H1 (cell line): ENCODE data around the gene NID2. TPM values are rescaled to one million over a fixed set of nuclear protein-coding genes. Genes with fewer than 3 reads are reported as not detected.

Experiments used
- CTCF ChIA-PET: fragments of 300-600 bp; sonication (Branson Sonifier 250); formaldehyde crosslinking; loops from one replicate; lab custom pipeline; 2021; ENCODE audit not compliant: partially characterized antibody; lab: Charles Lee
- POLR2A ChIA-PET: fragments of 300-600 bp; sonication (Branson Sonifier 250); formaldehyde crosslinking; loops from one replicate; lab custom pipeline; 2021; ENCODE audit warnings: inconsistent platforms; ENCODE audit not compliant: partially characterized antibody; lab: Charles Lee
- DNase-seq, 2 experiments: peaks; one replicate each; pipeline versions ENCODE4 v3.0.0 to v3.0.0-alpha.2; 2010 to 2022; ENCODE audit warnings: low spot score in 2 of 2, low read depth in 1 of 2, mixed read lengths in 1 of 2
- FAIRE-seq: peaks from 2 replicates; lab custom pipeline; 2011; peaks lifted over from hg19 to GRCh38; lab: Jason Lieb, UNC
- H2AFZ ChIP-seq: 2 replicates; pipeline ENCODE4 v1.8.1; 2012; ENCODE audit warnings: low read length, inconsistent platforms
- H2AK5ac ChIP-seq: 2 replicates; pipeline ENCODE4 v1.6.1; 2013; ENCODE audit warnings: low read depth, low read length
- H2BK120ac ChIP-seq: replicated peaks from 2 replicates; pipeline ENCODE3; 2013; ENCODE audit warnings: low read depth, low read length, inconsistent platforms
- H2BK12ac ChIP-seq: 2 replicates; pipeline ENCODE4 v1.6.1; 2013; ENCODE audit warnings: low read depth, low read length
- H2BK15ac ChIP-seq: 2 replicates; pipeline ENCODE4 v1.6.1; 2013; ENCODE audit warnings: low read length
- H2BK20ac ChIP-seq: 2 replicates; pipeline ENCODE4 v1.6.1; 2013; ENCODE audit warnings: low read length
- H2BK5ac ChIP-seq: 2 replicates; pipeline ENCODE4 v1.6.1; 2013; ENCODE audit warnings: low read depth, low read length
- H3K14ac ChIP-seq: 2 replicates; pipeline ENCODE4 v1.6.1; 2013; ENCODE audit warnings: inconsistent platforms; ENCODE audit not compliant: insufficient read length
- H3K18ac ChIP-seq: 2 replicates; pipeline ENCODE4 v1.6.1; 2013; ENCODE audit warnings: low read length; ENCODE audit errors: extremely low read depth
- H3K23ac ChIP-seq: 2 replicates; pipeline ENCODE4 v1.6.1; 2013; ENCODE audit warnings: inconsistent platforms; ENCODE audit not compliant: insufficient read length
- H3K23me2 ChIP-seq: 2 replicates; pipeline ENCODE4 v1.6.1; 2013; ENCODE audit warnings: low read depth, low read length
- H3K27ac ChIP-seq: 2 replicates; pipeline ENCODE4 v1.6.1; 2011; ENCODE audit warnings: low read depth, low read length, inconsistent platforms
- H3K27me3 ChIP-seq, 4 experiments: replicated peaks in 1 of 4; 1 replicate in 1 of 4; 2 replicates in 3 of 4; pipeline versions ENCODE4 v1.6.1 to v1.8.1; 2011 to 2013; ENCODE audit warnings: low read length in 3 of 4, mild to moderate bottlenecking in 3 of 4, inconsistent platforms in 2 of 4, mixed read lengths in 2 of 4, moderate library complexity in 1 of 4; ENCODE audit not compliant: control insufficient read depth in 3 of 4, insufficient read depth in 3 of 4; ENCODE audit errors: extremely low read depth in 1 of 4
- H3K36me3 ChIP-seq, 4 experiments: 2 replicates each; pipeline versions ENCODE4 v1.6.1 to v1.8.1; 2011 to 2013; ENCODE audit warnings: mild to moderate bottlenecking in 4 of 4, low read length in 3 of 4, moderate library complexity in 2 of 4, control low read depth in 1 of 4, inconsistent platforms in 1 of 4; ENCODE audit not compliant: insufficient read depth in 4 of 4, control insufficient read depth in 2 of 4
- H3K4ac ChIP-seq: replicated peaks from 2 replicates; pipeline ENCODE3; 2013; ENCODE audit warnings: low read length, low read depth, mixed read lengths, inconsistent platforms; ENCODE audit not compliant: insufficient read length
- H3K4me1 ChIP-seq, 4 experiments: replicated peaks in 1 of 4; 1 replicate in 1 of 4; 2 replicates in 3 of 4; pipeline versions ENCODE4 v1.6.1 to v1.8.1; 2011 to 2013; ENCODE audit warnings: low read length in 3 of 4, inconsistent platforms in 2 of 4, mixed read lengths in 1 of 4; ENCODE audit not compliant: insufficient read depth in 4 of 4, control insufficient read depth in 3 of 4
- H3K4me2 ChIP-seq, 2 experiments: 2 replicates each; pipeline versions ENCODE4 v1.6.1 to v1.8.1; 2011 to 2013; ENCODE audit warnings: low read depth in 2 of 2, low read length in 2 of 2, control low read depth in 1 of 2, inconsistent platforms in 1 of 2, mild to moderate bottlenecking in 1 of 2; ENCODE audit not compliant: insufficient read depth in 1 of 2
- H3K4me3 ChIP-seq, 4 experiments: fragments of 200-600, 300-600 bp in 1 of 4; sonication (generic), shearing (Covaris generic), sonication (Bioruptor Twin) in 1 of 4; 2 replicates each; pipeline versions ENCODE4 v1.5.1 to v1.8.1; 2011 to 2016; ENCODE audit warnings: low read length in 4 of 4, low read depth in 3 of 4, control low read depth in 2 of 4, inconsistent platforms in 2 of 4, mild to moderate bottlenecking in 2 of 4, mixed read lengths in 1 of 4, moderate library complexity in 1 of 4; ENCODE audit not compliant: insufficient read depth in 2 of 4; ENCODE audit errors: extremely low read depth in 1 of 4
- H3K56ac ChIP-seq: replicated peaks from 2 replicates; pipeline ENCODE3; 2013; ENCODE audit warnings: low read depth, mild to moderate bottlenecking, mixed read lengths, low read length, inconsistent platforms; ENCODE audit not compliant: insufficient read length
- H3K79me1 ChIP-seq: 2 replicates; pipeline ENCODE4 v1.6.1; 2013; ENCODE audit warnings: low read depth, low read length, control low read depth
- H3K79me2 ChIP-seq, 2 experiments: 2 replicates each; pipeline versions ENCODE4 v1.6.1 to v1.8.1; 2012 to 2013; ENCODE audit warnings: low read length in 2 of 2, mild to moderate bottlenecking in 2 of 2, inconsistent platforms in 1 of 2; ENCODE audit not compliant: insufficient read depth in 2 of 2, control insufficient read depth in 1 of 2
- H3K9ac ChIP-seq, 4 experiments: replicated peaks in 1 of 4; 1 replicate in 1 of 4; 2 replicates in 3 of 4; pipeline versions ENCODE4 v1.6.1 to v1.8.1; 2011 to 2013; ENCODE audit warnings: low read depth in 3 of 4, low read length in 3 of 4, control low read depth in 2 of 4, mild to moderate bottlenecking in 2 of 4, moderate library complexity in 2 of 4, inconsistent platforms in 1 of 4; ENCODE audit errors: extremely low read depth in 1 of 4
- H3K9me3 ChIP-seq, 2 experiments: 2 replicates each; pipeline versions ENCODE4 v1.6.1 to v1.8.1; 2012 to 2013; ENCODE audit warnings: mild to moderate bottlenecking in 2 of 2, moderate library complexity in 2 of 2, control low read depth in 1 of 2, inconsistent platforms in 1 of 2, low read depth in 1 of 2, low read length in 1 of 2, mixed read lengths in 1 of 2; ENCODE audit not compliant: insufficient read depth in 2 of 2
- H4K20me1 ChIP-seq, 2 experiments: replicated peaks in 1 of 2; 2 replicates each; pipeline versions ENCODE3 to v1.8.1; 2011 to 2013; ENCODE audit warnings: inconsistent platforms in 2 of 2, low read length in 2 of 2, mild to moderate bottlenecking in 1 of 2; ENCODE audit not compliant: insufficient read depth in 2 of 2, control insufficient read depth in 1 of 2
- H4K5ac ChIP-seq: 2 replicates; pipeline ENCODE4 v1.6.1; 2013; ENCODE audit warnings: low read length, low read depth, mixed read lengths, inconsistent platforms; ENCODE audit not compliant: insufficient read length
- H4K8ac ChIP-seq: 2 replicates; pipeline ENCODE4 v1.8.0; 2013; ENCODE audit warnings: mild to moderate bottlenecking, moderate library complexity, low read length, inconsistent platforms; ENCODE audit not compliant: insufficient read depth; ENCODE audit errors: extremely low read depth
- H4K91ac ChIP-seq: replicated peaks from 2 replicates; pipeline ENCODE3; 2013; ENCODE audit warnings: low read length, mixed read lengths, inconsistent platforms; ENCODE audit not compliant: insufficient read length
- CEBPB ChIP-seq: IDR thresholded peaks from 2 replicates; pipeline ENCODE4 v1.6.1; 2012; ENCODE audit warnings: low read depth, low read length
- JUND ChIP-seq: IDR thresholded peaks from 2 replicates; pipeline ENCODE4 v1.6.1; 2011; ENCODE audit warnings: mild to moderate bottlenecking, improper control_type of control experiment, low read length
- MAX ChIP-seq: IDR thresholded peaks from 2 replicates; pipeline ENCODE4 v1.6.1; 2012; ENCODE audit warnings: inconsistent platforms
- PHF8 ChIP-seq: fragments of 200-600 bp; sonication (generic); conservative IDR thresholded peaks from 2 replicates; pipeline ENCODE4 v1.7.1; 2012; ENCODE audit warnings: low read depth, mild to moderate bottlenecking, inconsistent platforms, low read length, moderate library complexity
- POLR2A ChIP-seq, 2 experiments: IDR thresholded peaks; 1 replicate in 1 of 2; 2 replicates in 1 of 2; pipeline ENCODE4 v1.6.1; 2011; ENCODE audit warnings: low read depth in 2 of 2, low read length in 2 of 2, mild to moderate bottlenecking in 2 of 2; ENCODE audit errors: control extremely low read depth in 1 of 2
- SIX5 ChIP-seq: IDR thresholded peaks from 2 replicates; pipeline ENCODE4 v1.6.1; 2011; ENCODE audit warnings: mild to moderate bottlenecking, low read depth, low read length
- SP1 ChIP-seq: IDR thresholded peaks from 2 replicates; pipeline ENCODE4 v1.6.1; 2011; ENCODE audit warnings: low read depth, low read length
- SP4 ChIP-seq: IDR thresholded peaks from 2 replicates; pipeline ENCODE4 v1.6.1; 2012; ENCODE audit warnings: low read length, inconsistent platforms
- TCF12 ChIP-seq: IDR thresholded peaks from 2 replicates; pipeline ENCODE4 v1.6.1; 2011; ENCODE audit warnings: low read depth, mild to moderate bottlenecking, low read length
- TEAD4 ChIP-seq: IDR thresholded peaks from 2 replicates; pipeline ENCODE4 v1.6.1; 2012; ENCODE audit warnings: low read depth, low read length, inconsistent platforms, mixed read lengths
- WGBS, 2 experiments: shearing (Covaris generic) in 1 of 2; methylation state at CpG; one replicate each; pipeline versions ENCODE4 v1.1.6 to v1.1.7; 2013 to 2015; ENCODE audit warnings: low lambda C conversion rate in 2 of 2, mixed read lengths in 2 of 2, inconsistent platforms in 1 of 2, low coverage in 1 of 2, missing lambda C conversion rate in 1 of 2; ENCODE audit not compliant: insufficient replicate concordance in 2 of 2, insufficient coverage in 1 of 2, insufficient read length in 1 of 2; ENCODE audit errors: extremely low coverage in 1 of 2, missing lambda C conversion rate in 1 of 2; 5-methylcytosine and 5-hydroxymethylcytosine counted together
- polyA plus RNA-seq, 7 experiments: library from polyadenylated mRNA; depleted of rRNA in 3 of 7; stranded (reverse) in 5 of 7; unstranded in 2 of 7; fragments of >200 nt in 5 of 7; fragments of 200-250 nt in 2 of 7; gene quantifications; 1 replicate in 5 of 7; 2 replicates in 1 of 7; 4 replicates in 1 of 7; pipeline versions ENCODE4 v1.2.1 to v1.2.3, GENCODE V29; 2011 to 2013; ENCODE audit warnings: missing spikeins in 2 of 7, mixed read lengths in 2 of 7
- total RNA-seq: library from RNA; stranded (reverse); fragmentation: NEBNext Ultra II Directional; extraction: Animal tissue kit (Norgen Biotek cat#: 25700); gene quantifications from 2 replicates; pipeline ENCODE4 v1.2.1, GENCODE V29; 2021
- TF ChIP-seq, protein P1 (sequence below): IDR thresholded peaks from 2 replicates; pipeline ENCODE4 v1.6.1; 2011; ENCODE audit warnings: low read length, improper control_type of control experiment

Gene NID2
- total and polyA plus RNA-seq, 2 of the 8 experiments (the other 6 are each of a cell fraction or from before 2014, with no cell fraction given): 6.1 to 12.6 TPM

- Histone ChIP-seq H3K79me2 (no peaks in the 10 kb centered on the region), H4K91ac (no peak overlapping the region), H3K27me3 (no peaks in the 10 kb centered on the region), H2BK120ac (no peak overlapping the region), H2AFZ (no peak overlapping the region), H4K20me1 (no peaks in the 10 kb centered on the region), H3K79me1 (no peaks in the 10 kb centered on the region), H3K9me3 (no peaks in the 10 kb centered on the region), H2BK12ac (no peak overlapping the region), H3K9ac (no peak overlapping the region), H3K4me3 (no peak overlapping the region), H3K23me2 (no peaks in the 10 kb centered on the region), H3K56ac (no peak overlapping the region), H3K4me2 (no peak overlapping the region), H2BK20ac (no peak overlapping the region), H3K36me3 (no peaks in the 10 kb centered on the region; a peak in 1 of 8 replicates), H4K8ac (no peak overlapping the region), H4K5ac (no peak overlapping the region), H2AK5ac (no peak overlapping the region), H3K27ac (no peak overlapping the region), H2BK15ac (no peak overlapping the region), H3K4me1 (no peaks in the 10 kb centered on the region), H3K18ac (no peak overlapping the region), H3K14ac (no peak overlapping the region), H2BK5ac (no peak overlapping the region), H3K4ac (no peak overlapping the region), H3K23ac (no peak overlapping the region)
- no peak for TF ChIP-seq SIX5
- TF ChIP-seq MAX: no peak
- TF ChIP-seq SP4: no peak
- no peak for TF ChIP-seq CEBPB
- TF ChIP-seq PHF8: no peak
- TF ChIP-seq, protein P1, sequence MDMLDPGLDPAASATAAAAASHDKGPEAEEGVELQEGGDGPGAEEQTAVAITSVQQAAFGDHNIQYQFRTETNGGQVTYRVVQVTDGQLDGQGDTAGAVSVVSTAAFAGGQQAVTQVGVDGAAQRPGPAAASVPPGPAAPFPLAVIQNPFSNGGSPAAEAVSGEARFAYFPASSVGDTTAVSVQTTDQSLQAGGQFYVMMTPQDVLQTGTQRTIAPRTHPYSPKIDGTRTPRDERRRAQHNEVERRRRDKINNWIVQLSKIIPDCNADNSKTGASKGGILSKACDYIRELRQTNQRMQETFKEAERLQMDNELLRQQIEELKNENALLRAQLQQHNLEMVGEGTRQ: no peak
- no peak for TF ChIP-seq TCF12
- no peak for TF ChIP-seq POLR2A (IDR thresholded peaks at IDR 0.05; ENCODE audit: control extremely low read depth in 1 of 2, low read depth in 2 of 2, low read length in 2 of 2)
- no peak for TF ChIP-seq TEAD4
- no peak for TF ChIP-seq SP1
- no peak for TF ChIP-seq JUND
- DNase-seq: no peak
- 90% methylated on average over 7 of the region's 7 CpGs; no CpG with 5 or more reads in 1 of the 2 experiments for WGBS, 2 experiments
- ChIA-PET POLR2A (interaction anchor here (1.0 kb wide), 1 partner anchor 10 kb away, joined by 3 read pairs; no protein-coding TSS in a partner anchor), CTCF (interaction anchor here (0.7 to 7.5 kb wide), 8 partner anchors 10 to 92 kb away, joined by 3 to 67 read pairs (median 4); no protein-coding TSS in a partner anchor)
- no peak for FAIRE-seq
Observed at GRCh38 chr14:52040598-52040997, 28.3 kb downstream of the NID2 start.
